IPS-20b (cell line): ENCODE data around the gene KLHL5.

Experiments used
- H3K27ac ChIP-seq: one replicate; pipeline ENCODE4 v1.5.1; 2013; ENCODE audit warnings: low read length
- H3K27me3 ChIP-seq: 2 replicates; pipeline ENCODE4 v1.6.1; 2013; ENCODE audit warnings: mild to moderate bottlenecking, low read length, inconsistent platforms; ENCODE audit not compliant: insufficient read depth
- H3K36me3 ChIP-seq: 2 replicates; pipeline ENCODE4 v1.6.1; 2013; ENCODE audit warnings: low read depth, mild to moderate bottlenecking, inconsistent platforms, low read length, moderate library complexity; ENCODE audit not compliant: insufficient read depth
- H3K4me1 ChIP-seq: 2 replicates; pipeline ENCODE4 v1.6.1; 2013; ENCODE audit warnings: mild to moderate bottlenecking, control low read depth, inconsistent platforms, low read length, moderate library complexity; ENCODE audit not compliant: insufficient read depth
- H3K4me3 ChIP-seq: 2 replicates; pipeline ENCODE4 v1.5.1; 2013; ENCODE audit warnings: mild to moderate bottlenecking, low read length, inconsistent platforms
- H3K9ac ChIP-seq: 2 replicates; pipeline ENCODE4 v1.6.1; 2013; ENCODE audit warnings: low read depth, mild to moderate bottlenecking, inconsistent platforms, low read length, moderate library complexity
- H3K9me3 ChIP-seq: 2 replicates; pipeline ENCODE4 v1.6.1; 2013; ENCODE audit warnings: mild to moderate bottlenecking, low read depth, low read length, inconsistent platforms; ENCODE audit not compliant: insufficient read depth

Gene KLHL5

GRCh38 chr4:39045827-39046221 is 16.2 kb upstream of the KLHL5 start:
- H3K4me3 ChIP-seq: peak overlapping the region; percentile 85
- peak overlapping the region; percentile 68; the same call in 1 of the 2 replicates for H3K9ac ChIP-seq
- H3K4me1 ChIP-seq: peaks cover 12% of the 10 kb centered on the region
- no peak overlapping the region for H3K27ac ChIP-seq
- no peaks in the 10 kb centered on the region for H3K36me3 ChIP-seq
- no peaks in the 10 kb centered on the region for H3K9me3 ChIP-seq
- no peaks in the 10 kb centered on the region for H3K27me3 ChIP-seq

GRCh38 chr4:39046249-39046648 is 15.8 kb upstream of the KLHL5 start:
- peaks cover 13% of the 10 kb centered on the region for H3K4me1 ChIP-seq
- no peak overlapping the region for H3K9ac ChIP-seq
- H3K4me3 ChIP-seq: peak overlapping the region; percentile 85; the same call in 1 of the 2 replicates
- no peaks in the 10 kb centered on the region for H3K27me3 ChIP-seq
- H3K27ac ChIP-seq: no peak overlapping the region
- H3K9me3 ChIP-seq: no peaks in the 10 kb centered on the region
- H3K36me3 ChIP-seq: no peaks in the 10 kb centered on the region

- H3K36me3 ChIP-seq: no peaks in the 10 kb centered on the region
- no peaks in the 10 kb centered on the region for H3K27me3 ChIP-seq
- H3K27ac ChIP-seq: no peak overlapping the region
- H3K9ac ChIP-seq: no peak overlapping the region
- H3K4me1 ChIP-seq: peaks cover 17% of the 10 kb centered on the region
- H3K9me3 ChIP-seq: no peaks in the 10 kb centered on the region
- H3K4me3 ChIP-seq: no peak overlapping the region
Measured at GRCh38 chr4:39047681-39048080, 14.4 kb upstream of the KLHL5 start.

GRCh38 chr4:39048311-39048710 is 13.7 kb upstream of the KLHL5 start:
- H3K27me3 ChIP-seq: no peaks in the 10 kb centered on the region
- H3K4me1 ChIP-seq: peaks cover 14% of the 10 kb centered on the region
- H3K36me3 ChIP-seq: no peaks in the 10 kb centered on the region
- no peak overlapping the region for H3K27ac ChIP-seq
- no peak overlapping the region for H3K4me3 ChIP-seq
- no peaks in the 10 kb centered on the region for H3K9me3 ChIP-seq
- no peak overlapping the region for H3K9ac ChIP-seq

- no peaks in the 10 kb centered on the region for H3K27me3 ChIP-seq
- no peaks in the 10 kb centered on the region for H3K9me3 ChIP-seq
- no peak overlapping the region for H3K4me3 ChIP-seq
- no peak overlapping the region for H3K9ac ChIP-seq
- no peak overlapping the region for H3K27ac ChIP-seq
- peaks cover 5% of the 10 kb centered on the region; the same call in 1 of the 2 replicates for H3K4me1 ChIP-seq
- H3K36me3 ChIP-seq: no peaks in the 10 kb centered on the region
Measured at GRCh38 chr4:39050590-39050989, 11.4 kb upstream of the KLHL5 start.

- Histone ChIP-seq H3K9me3 (no peaks in the 10 kb centered on the region), H3K27me3 (no peaks in the 10 kb centered on the region), H3K4me3 (no peak overlapping the region), H3K9ac (no peak overlapping the region), H3K27ac (no peak overlapping the region), H3K4me1 (peaks cover 5% of the 10 kb centered on the region; the same call in 1 of the 2 replicates), H3K36me3 (no peaks in the 10 kb centered on the region)
Measured at GRCh38 chr4:39051492-39051891, 10.5 kb upstream of the KLHL5 start.

- no peaks in the 10 kb centered on the region for H3K27me3 ChIP-seq
- no peak overlapping the region for H3K4me3 ChIP-seq
- H3K9ac ChIP-seq: no peak overlapping the region
- H3K4me1 ChIP-seq: peaks cover 5% of the 10 kb centered on the region; the same call in 1 of the 2 replicates
- H3K36me3 ChIP-seq: no peaks in the 10 kb centered on the region
- H3K9me3 ChIP-seq: no peaks in the 10 kb centered on the region
- H3K27ac ChIP-seq: no peak overlapping the region
Measured at GRCh38 chr4:39053983-39054382, 8.0 kb upstream of the KLHL5 start.

- Histone ChIP-seq H3K9ac (no peak overlapping the region), H3K4me1 (peaks cover 5% of the 10 kb centered on the region; the same call in 1 of the 2 replicates), H3K9me3 (no peaks in the 10 kb centered on the region), H3K27ac (no peak overlapping the region), H3K36me3 (no peaks in the 10 kb centered on the region), H3K27me3 (no peaks in the 10 kb centered on the region), H3K4me3 (no peak overlapping the region)
Measured at GRCh38 chr4:39054497-39054896, 7.5 kb upstream of the KLHL5 start.

GRCh38 chr4:39056023-39056422 is 6.0 kb upstream of the KLHL5 start:
- Histone ChIP-seq H3K36me3 (no peaks in the 10 kb centered on the region), H3K9me3 (no peaks in the 10 kb centered on the region)

GRCh38 chr4:39061457-39061856 is 575 bp upstream of the KLHL5 start:
- Histone ChIP-seq H3K27me3 (no peaks in the 10 kb centered on the region), H3K9ac (no peak overlapping the region), H3K27ac (no peak overlapping the region), H3K9me3 (no peaks in the 10 kb centered on the region), H3K36me3 (no peaks in the 10 kb centered on the region), H3K4me1 (peaks cover 15% of the 10 kb centered on the region), H3K4me3 (peak overlapping the region; percentile 36; the same call in 1 of the 2 replicates)

More at GRCh38 chr4:39056023-39056422, 6.0 kb upstream of the KLHL5 start:
- Histone ChIP-seq H3K27me3 (no peaks in the 10 kb centered on the region), H3K4me1 (peaks cover 5% of the 10 kb centered on the region; the same call in 1 of the 2 replicates), H3K4me3 (no peak overlapping the region), H3K9ac (no peak overlapping the region), H3K27ac (no peak overlapping the region)

- no peaks in the 10 kb centered on the region for H3K9me3 ChIP-seq
- no peak overlapping the region for H3K9ac ChIP-seq
- no peaks in the 10 kb centered on the region for H3K27me3 ChIP-seq
- H3K27ac ChIP-seq: no peak overlapping the region
- no peaks in the 10 kb centered on the region for H3K36me3 ChIP-seq
- H3K4me3 ChIP-seq: peak overlapping the region; percentile 36
- H3K4me1 ChIP-seq: peaks cover 15% of the 10 kb centered on the region
Measured at GRCh38 chr4:39062770-39063097, 702 bp downstream of the KLHL5 start.

GRCh38 chr4:39063430-39063829 is 1.4 kb downstream of the KLHL5 start:
- Histone ChIP-seq H3K4me3 (no peak overlapping the region), H3K9me3 (no peaks in the 10 kb centered on the region), H3K9ac (no peak overlapping the region), H3K36me3 (no peaks in the 10 kb centered on the region), H3K27me3 (no peaks in the 10 kb centered on the region), H3K27ac (no peak overlapping the region), H3K4me1 (peaks cover 15% of the 10 kb centered on the region)
